Pancreas (tissue), 10 donors: ENCODE data around the gene CHST8. TPM values are rescaled to one million over a fixed set of nuclear protein-coding genes. Genes with fewer than 3 reads are reported as not detected.
"Not testable (repeated sequence)": the region's sequence is repeated elsewhere in the genome, so short reads cannot be mapped to it uniquely, and the experiment has no call there.

ENCODE experiments used
- ATAC-seq, 4 donors: fragments of 200-7000 bp; cut with Tn5 transposase; one replicate each; pipeline versions ENCODE4 v1.8.0 to v1.9.1; 2020; ENCODE audit warnings: mild to moderate bottlenecking in 4 of 4, moderate library complexity in 4 of 4
- DNase-seq, 6 donors: peaks; one replicate each; pipeline ENCODE4 v3.0.0-alpha.2; 2020
- FAIRE-seq: peaks from 2 replicates; lab custom pipeline; 2012; peaks lifted over from hg19 to GRCh38; lab: Jason Lieb, UNC
- H3K27ac ChIP-seq, 4 donors: fragments of 200-600 bp; sonication (generic); 1 replicate in 3 of 4; 2 replicates in 1 of 4; pipeline versions ENCODE4 v1.5.0 to v1.8.0; 2020
- H3K27me3 ChIP-seq, 4 donors: fragments of 200-600 bp; one replicate each; pipeline ENCODE4 v1.8.0; 2021
- H3K36me3 ChIP-seq, 3 donors: fragments of 200-600 bp; sonication (generic) in 1 of 3; one replicate each; pipeline versions ENCODE4 v1.5.0 to v1.8.0; 2020 to 2021
- H3K4me1 ChIP-seq, 3 donors: fragments of 200-600 bp; one replicate each; pipeline ENCODE4 v1.8.0; 2021
- H3K4me3 ChIP-seq, 4 donors: fragments of 200-600 bp; sonication (generic) in 2 of 4; one replicate each; pipeline versions ENCODE4 v1.5.0 to v1.8.0; 2020 to 2021
- H3K9me3 ChIP-seq, 4 donors: fragments of 200-600 bp; one replicate each; pipeline ENCODE4 v1.8.0; 2021
- CTCF ChIP-seq, 4 donors: fragments of 200-600 bp; sonication (generic) in 3 of 4; IDR thresholded peaks; one replicate each; pipeline versions ENCODE4 v1.5.0 to v1.8.0; 2021; ENCODE audit warnings: antibody characterized with exemption in 4 of 4
- WGBS, 2 donors: extraction: QIAGEN DNeasy Blood & Tissue Kit; methylation state at CpG; one replicate each; pipeline ENCODE4 v1.1.7; 2013; 5-methylcytosine and 5-hydroxymethylcytosine counted together
- intact Hi-C, 3 donors: fragments of 100-400 bp; cut with DNase I; formaldehyde crosslinking; loops; one replicate each; pipeline versions ENCODE4 v1.11.1 to v1.14.2; 2022
- polyA plus RNA-seq, 2 donors: library from polyadenylated mRNA; stranded (reverse); fragments of 200-250 nt; gene quantifications; one replicate each; pipeline ENCODE4 v1.2.3, GENCODE V29; 2013
- total RNA-seq, 6 donors: library from RNA; stranded (reverse); fragmentation: NEBNext Ultra II Directional in 4 of 6; extraction: Animal tissue kit (Norgen Biotek cat#: 25700) in 4 of 6; gene quantifications; one replicate each; pipeline versions ENCODE4 v1.2.1 to v1.2.4, GENCODE V29; 2021 to 2023
- donor health status: healthy with polysubstance abuse.
- donor health status: DM: no; HTN: no; CAD: no; lungs with moderate emphysema.
- donor health status: DM: no; HTN: no; CAD: no.
- donor health status: control.
- donor health status: control.
- donor health status: Bipolar disorder and iron deficiency.
- donor health status: DM: yes; HTN: yes; CAD: no.
- donor health status: DM: no; HTN: no; CAD: no.
- donor health status: DM: no; HTN: no; CAD: no.
- donor health status: DM: yes; HTN: yes; CAD: no.

Gene CHST8
- total and polyA plus RNA-seq, 8 donors: 0.41 to 3.6 (median 0.89) TPM

DNA sequence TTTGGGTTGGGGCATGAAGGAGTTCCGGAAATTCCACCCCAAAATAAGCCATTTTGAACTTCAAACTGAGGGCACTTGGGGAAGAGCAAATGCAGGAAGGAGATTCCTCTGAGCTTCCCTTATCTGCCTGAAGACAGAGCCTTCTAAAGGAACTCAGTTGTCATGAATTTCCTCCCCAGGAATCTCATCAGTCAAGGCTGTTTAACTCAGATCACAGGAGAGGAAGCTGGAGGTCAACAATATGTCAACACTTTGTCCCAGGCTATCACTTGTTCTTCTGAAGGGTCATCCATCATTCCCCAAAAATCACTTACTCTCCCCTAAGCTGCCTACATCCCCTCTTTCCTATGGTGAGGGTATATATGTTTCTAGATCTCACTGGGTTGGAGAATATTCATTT, 26.0 kb upstream of the CHST8 start:
- Histone ChIP-seq H3K4me3 (no peak overlapping the region), H3K36me3 (no peaks in the 10 kb centered on the region), H3K27ac (no peak overlapping the region), H3K9me3 (no peaks in the 10 kb centered on the region), H3K4me1 (no peaks in the 10 kb centered on the region), H3K27me3 (no peaks in the 10 kb centered on the region)
- no peak for DNase-seq
- 20 to 27% methylated on average over 1 of the region's 1 CpG for whole genome bisulfite sequencing, 2 donors
- no peak for ATAC-seq
- intact Hi-C loops: no loop called here
- FAIRE-seq: no peak
- no peak for TF ChIP-seq CTCF (IDR thresholded peaks at IDR 0.05)

GRCh38 chr19:33601583-33601982, 20.2 kb upstream of the CHST8 start:
- FAIRE-seq: no peak
- H3K4me1 ChIP-seq: no peaks in the 10 kb centered on the region
- no peaks in the 10 kb centered on the region for H3K27me3 ChIP-seq
- no peaks in the 10 kb centered on the region for H3K9me3 ChIP-seq
- H3K36me3 ChIP-seq: no peaks in the 10 kb centered on the region
- intact Hi-C loops: no loop called here
- no peak for DNase-seq
- WGBS, 2 donors: 70 to 88% methylated on average over 2 of the region's 2 CpGs
- H3K27ac ChIP-seq: no peak overlapping the region
- TF ChIP-seq CTCF (IDR thresholded peaks at IDR 0.05): no peak
- no peak for ATAC-seq
- no peak overlapping the region for H3K4me3 ChIP-seq

- Histone ChIP-seq H3K4me3 (no peak overlapping the region), H3K9me3 (no peaks in the 10 kb centered on the region), H3K4me1 (no peaks in the 10 kb centered on the region), H3K27ac (no peak overlapping the region), H3K27me3 (no peaks in the 10 kb centered on the region), H3K36me3 (no peaks in the 10 kb centered on the region)
- no peak for FAIRE-seq
- no peak for DNase-seq
- intact Hi-C loops: no loop called here
- 73 to 80% methylated on average over 16 of the region's 16 CpGs for WGBS, 2 donors
- TF ChIP-seq CTCF (IDR thresholded peaks at IDR 0.05): no peak
- no peak for ATAC-seq
Observed at GRCh38 chr19:33602576-33603204, 19.1 kb upstream of the CHST8 start.

- no peak overlapping the region for H3K4me3 ChIP-seq
- TF ChIP-seq CTCF (IDR thresholded peaks at IDR 0.05): no peak
- FAIRE-seq (no peak), DNase-seq (no peak), ATAC-seq (no peak)
- H3K27ac ChIP-seq: no peak overlapping the region
- no peaks in the 10 kb centered on the region for H3K36me3 ChIP-seq
- WGBS, 2 donors: 41 to 48% methylated on average over 6 of the region's 6 CpGs
- H3K4me1 ChIP-seq: no peaks in the 10 kb centered on the region
- intact Hi-C loops: no loop called here
- H3K9me3 ChIP-seq: no peaks in the 10 kb centered on the region
- H3K27me3 ChIP-seq: no peaks in the 10 kb centered on the region
Observed at GRCh38 chr19:33603377-33603776, 18.4 kb upstream of the CHST8 start.

- TF ChIP-seq CTCF (IDR thresholded peaks at IDR 0.05): no peak
- DNase-seq: no peak
- Histone ChIP-seq H3K27me3 (no peaks in the 10 kb centered on the region), H3K36me3 (no peaks in the 10 kb centered on the region), H3K9me3 (no peaks in the 10 kb centered on the region), H3K27ac (no peak overlapping the region), H3K4me3 (no peak overlapping the region), H3K4me1 (no peaks in the 10 kb centered on the region)
- no peak for ATAC-seq
- WGBS, 2 donors: 51 to 54% methylated on average over 5 of the region's 5 CpGs
- no peak for FAIRE-seq
- intact Hi-C loops: no loop called here
Observed at GRCh38 chr19:33604651-33605050, 17.1 kb upstream of the CHST8 start.

GRCh38 chr19:33605803-33606295, 15.9 kb upstream of the CHST8 start:
- H3K27me3 ChIP-seq, H3K4me3 ChIP-seq, ATAC-seq, FAIRE-seq, H3K27ac ChIP-seq, H3K36me3 ChIP-seq, intact Hi-C loops, DNase-seq, H3K4me1 ChIP-seq, H3K9me3 ChIP-seq: not testable (repeated sequence)
- WGBS, 2 donors: 33 to 37% methylated on average over 5 of the region's 5 CpGs
